ENCODE data around the gene HOXB4. TPM values are rescaled to one million over a fixed set of nuclear protein-coding genes. Genes with fewer than 3 reads are reported as not detected.
A peak's percentile ranks its signal among the peaks of the same experiment; 100 is the strongest.

Gene HOXB4
- total RNA-seq, 1 donor from 2014 or later = 39.2 TPM

DNA sequence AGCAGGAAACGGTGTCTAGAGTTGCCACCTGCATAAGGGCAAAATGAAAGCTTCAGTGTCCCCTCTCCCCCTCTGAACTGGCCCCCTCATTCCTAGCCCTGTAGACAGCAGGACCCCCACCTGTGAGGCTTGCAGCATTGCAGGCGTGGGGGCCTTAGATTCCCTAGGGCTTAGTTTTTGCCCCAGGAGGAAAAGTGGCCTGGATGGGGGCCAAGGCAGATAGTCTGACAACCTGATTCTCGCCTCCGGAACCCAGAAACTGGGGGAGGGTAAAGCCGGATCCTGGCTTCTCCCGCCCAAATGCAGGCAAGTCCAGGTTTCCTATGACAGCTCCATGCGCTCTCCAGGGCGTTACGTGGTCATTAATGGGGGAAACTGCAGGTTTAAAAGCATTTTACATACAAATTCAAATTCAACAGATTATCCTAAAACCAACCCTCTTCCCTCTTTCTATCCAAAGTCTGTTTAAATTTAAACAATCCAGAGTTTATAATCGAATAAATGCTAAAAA is 27.3 kb upstream of the HOXB4 start:
- peaks cover 83% of the 10 kb centered on the region for H3K4me1 Mint-ChIP-seq
- H3K4me3 Mint-ChIP-seq = peak overlapping the region; percentile 90
- DNase-seq (ENCODE audit: low spot score in 2 of 2, unreplicated experiment in 2 of 2) = no peak
- peak overlapping the region; percentile 100 for H3K27ac Mint-ChIP-seq
- H3K9me3 Mint-ChIP-seq = no peaks in the 10 kb centered on the region
- H3K36me3 Mint-ChIP-seq = peaks cover 18% of the 10 kb centered on the region
- TF ChIP-seq, protein P1, sequence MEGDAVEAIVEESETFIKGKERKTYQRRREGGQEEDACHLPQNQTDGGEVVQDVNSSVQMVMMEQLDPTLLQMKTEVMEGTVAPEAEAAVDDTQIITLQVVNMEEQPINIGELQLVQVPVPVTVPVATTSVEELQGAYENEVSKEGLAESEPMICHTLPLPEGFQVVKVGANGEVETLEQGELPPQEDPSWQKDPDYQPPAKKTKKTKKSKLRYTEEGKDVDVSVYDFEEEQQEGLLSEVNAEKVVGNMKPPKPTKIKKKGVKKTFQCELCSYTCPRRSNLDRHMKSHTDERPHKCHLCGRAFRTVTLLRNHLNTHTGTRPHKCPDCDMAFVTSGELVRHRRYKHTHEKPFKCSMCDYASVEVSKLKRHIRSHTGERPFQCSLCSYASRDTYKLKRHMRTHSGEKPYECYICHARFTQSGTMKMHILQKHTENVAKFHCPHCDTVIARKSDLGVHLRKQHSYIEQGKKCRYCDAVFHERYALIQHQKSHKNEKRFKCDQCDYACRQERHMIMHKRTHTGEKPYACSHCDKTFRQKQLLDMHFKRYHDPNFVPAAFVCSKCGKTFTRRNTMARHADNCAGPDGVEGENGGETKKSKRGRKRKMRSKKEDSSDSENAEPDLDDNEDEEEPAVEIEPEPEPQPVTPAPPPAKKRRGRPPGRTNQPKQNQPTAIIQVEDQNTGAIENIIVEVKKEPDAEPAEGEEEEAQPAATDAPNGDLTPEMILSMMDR (IDR thresholded peaks at IDR 0.05; ENCODE audit: unreplicated experiment) = no peak
- no peaks in the 10 kb centered on the region for H3K27me3 Mint-ChIP-seq (ENCODE audit: low read depth)

DNA sequence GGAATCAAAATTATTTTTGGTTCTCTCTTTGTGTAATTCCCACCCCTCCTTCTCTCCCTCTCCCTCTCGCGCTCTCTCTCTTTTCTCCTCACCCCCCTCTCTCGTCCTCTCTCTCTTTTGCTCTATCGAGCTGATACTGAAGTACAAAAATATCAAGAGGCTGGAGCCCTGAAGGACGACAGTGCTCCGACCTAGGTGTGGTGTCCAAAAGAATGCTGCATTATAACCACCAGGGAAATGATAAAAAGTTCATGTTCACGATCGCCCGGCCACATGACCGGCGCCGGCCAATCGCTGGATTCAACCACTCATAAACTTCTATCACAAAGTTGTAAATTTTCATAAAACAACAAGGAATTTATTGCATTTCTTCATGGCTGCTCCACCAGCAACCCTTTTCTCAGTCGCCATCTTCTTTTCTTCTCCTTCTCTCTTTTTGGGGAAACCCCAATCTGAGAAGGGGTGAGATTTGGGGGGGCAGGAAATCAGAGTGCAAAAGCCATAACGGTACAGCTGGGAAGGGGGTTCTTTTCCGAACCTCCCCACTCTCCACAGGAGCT is 26.7 kb upstream of the HOXB4 start, which contains the start of gene HOXB6:
HOXB6 (minus strand) TSS at position 217 of the 560 bp plus-strand sequence. CDS start 6,836 bp downstream, outside the sequence.
- peaks cover 18% of the 10 kb centered on the region for H3K36me3 Mint-ChIP-seq
- H3K27ac Mint-ChIP-seq = peak within 1 kb of the TSS; percentile 100
- H3K4me3 Mint-ChIP-seq = peak within 1 kb of the TSS; percentile 90
- H3K4me1 Mint-ChIP-seq = peaks cover 89% of the 10 kb centered on the region
- DNase-seq (ENCODE audit: low spot score in 2 of 2, unreplicated experiment in 2 of 2) = no peak
- no peaks in the 10 kb centered on the region for H3K27me3 Mint-ChIP-seq (ENCODE audit: low read depth)
- TF ChIP-seq, protein P1 (IDR thresholded peaks at IDR 0.05; ENCODE audit: unreplicated experiment) = no peak
- no peaks in the 10 kb centered on the region for H3K9me3 Mint-ChIP-seq

DNA sequence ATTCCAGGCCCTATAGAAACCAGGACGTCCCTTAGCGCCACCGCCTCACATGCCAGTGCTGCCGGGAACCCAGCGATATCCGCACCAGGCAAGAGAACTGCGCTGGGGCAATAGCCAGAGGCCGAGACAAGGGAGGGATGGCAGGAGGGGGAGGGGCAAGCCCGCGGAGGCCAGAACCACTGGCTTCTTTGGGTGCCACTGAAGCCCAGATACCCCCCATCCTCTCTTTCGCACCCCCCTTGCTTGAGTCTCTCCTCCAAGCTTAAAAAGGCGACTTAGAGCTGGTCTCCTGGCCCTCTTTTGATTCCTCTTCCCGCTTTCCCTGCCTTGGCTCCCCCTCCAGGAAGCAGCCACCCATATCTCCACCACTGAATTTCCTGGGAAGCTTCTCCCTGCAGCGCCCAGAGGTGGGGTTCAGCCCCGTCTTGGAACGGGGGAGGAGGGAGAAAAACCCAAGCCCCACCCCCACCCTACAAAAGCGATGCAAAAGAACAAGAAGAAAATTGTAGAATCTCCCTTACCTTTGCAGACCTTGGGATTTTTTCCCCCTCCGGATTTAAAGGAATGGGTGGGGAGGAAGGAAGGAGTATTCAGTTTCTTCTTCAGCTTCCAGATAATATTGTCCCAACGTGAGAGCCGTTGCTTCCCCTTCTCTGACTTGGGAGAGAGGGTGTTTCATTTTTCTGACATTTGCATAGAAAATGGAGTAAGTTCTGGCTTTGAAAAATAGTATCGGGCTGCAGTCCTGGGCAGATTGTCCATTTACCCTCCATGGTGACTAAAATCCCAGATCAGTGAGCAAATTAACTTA is 26.0 kb upstream of the HOXB4 start:
- DNase-seq (ENCODE audit: low spot score in 2 of 2, unreplicated experiment in 2 of 2) = no peak

DNA sequence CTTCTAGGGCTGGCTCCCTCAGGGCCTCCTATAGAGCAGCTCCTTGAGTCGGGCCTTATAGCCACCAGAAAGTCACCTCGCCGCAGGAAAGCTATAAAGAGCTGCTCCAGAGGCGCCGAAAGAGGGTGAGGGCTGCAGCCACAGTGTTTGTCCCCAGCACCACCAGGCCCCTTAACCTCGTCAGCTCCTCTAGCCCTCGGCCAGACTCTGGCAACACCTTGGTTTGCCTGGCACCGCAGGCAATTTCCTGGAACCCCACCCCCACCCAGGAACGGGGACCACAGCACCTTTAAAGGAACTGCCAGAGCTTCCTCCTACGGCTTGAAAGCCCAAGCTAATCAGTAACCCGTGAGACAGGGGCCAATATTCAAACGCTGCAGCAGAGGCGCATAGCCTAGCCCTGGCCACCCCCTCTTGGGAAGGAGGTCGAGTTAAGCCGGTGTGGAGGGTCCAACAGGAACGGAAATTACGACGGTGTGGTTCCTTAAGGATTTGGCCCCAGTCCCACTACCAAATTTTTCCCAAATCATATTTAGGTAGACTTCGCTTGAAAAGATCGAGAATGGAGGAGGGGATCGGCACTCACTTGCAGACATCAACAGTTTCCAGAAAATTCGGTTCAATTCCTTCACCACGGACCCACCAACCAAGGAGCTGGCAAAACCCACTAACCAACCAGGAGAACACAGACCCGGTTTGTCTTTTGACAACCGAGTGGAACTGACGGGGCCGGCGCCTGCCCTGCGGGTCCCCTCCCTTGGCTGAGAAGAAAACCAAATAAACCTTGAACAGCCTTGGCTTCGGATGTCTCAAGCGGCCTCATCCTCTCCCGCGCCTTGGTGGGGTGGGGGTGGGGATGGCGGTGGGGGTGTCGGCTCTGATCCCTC is 23.6 kb upstream of the HOXB4 start:
- H3K36me3 Mint-ChIP-seq = peaks cover 9% of the 10 kb centered on the region
- peak overlapping the region; percentile 100 for H3K27ac Mint-ChIP-seq

More for the DNA sequence above, 26.0 kb upstream of the HOXB4 start:
- Mint-ChIP-seq H3K4me3 (peak overlapping the region; percentile 90), H3K9me3 (no peaks in the 10 kb centered on the region), H3K27me3 (ENCODE audit: low read depth) (no peaks in the 10 kb centered on the region), H3K36me3 (peaks cover 18% of the 10 kb centered on the region), H3K27ac (peak overlapping the region; percentile 100), H3K4me1 (peaks cover 89% of the 10 kb centered on the region)
- TF ChIP-seq, protein P1 (IDR thresholded peaks at IDR 0.05; ENCODE audit: unreplicated experiment) = no peak

DNA sequence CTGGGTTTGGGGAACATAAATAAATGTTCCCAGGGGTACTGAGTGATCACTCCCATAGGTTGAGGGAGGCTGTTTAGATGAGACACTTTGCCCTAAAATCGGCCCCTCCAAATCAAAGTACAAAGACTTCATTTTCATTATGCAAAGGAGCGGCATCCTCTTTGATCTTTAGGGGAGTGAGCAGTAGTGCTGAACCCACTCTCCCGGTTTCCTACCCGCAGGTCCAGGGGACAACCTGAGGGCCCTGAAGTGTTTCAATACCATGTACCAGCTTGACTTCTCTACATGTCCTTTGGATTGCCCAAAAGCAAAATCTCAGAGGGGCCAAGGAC is 23.0 kb upstream of the HOXB4 start:
- TF ChIP-seq, protein P1 (IDR thresholded peaks at IDR 0.05; ENCODE audit: unreplicated experiment) = no peak
- Mint-ChIP-seq H3K36me3 (peaks cover 7% of the 10 kb centered on the region), H3K4me1 (peaks cover 85% of the 10 kb centered on the region), H3K27ac (peak overlapping the region; percentile 100), H3K27me3 (ENCODE audit: low read depth) (no peaks in the 10 kb centered on the region), H3K4me3 (peak overlapping the region; percentile 90), H3K9me3 (no peaks in the 10 kb centered on the region)
- DNase-seq (ENCODE audit: low spot score in 2 of 2, unreplicated experiment in 2 of 2) = no peak

More for the DNA sequence above, 23.6 kb upstream of the HOXB4 start:
- TF ChIP-seq, protein P1 (IDR thresholded peaks at IDR 0.05; ENCODE audit: unreplicated experiment) = no peak
- no peaks in the 10 kb centered on the region for H3K27me3 Mint-ChIP-seq (ENCODE audit: low read depth)
- H3K4me1 Mint-ChIP-seq = peaks cover 86% of the 10 kb centered on the region
- no peaks in the 10 kb centered on the region for H3K9me3 Mint-ChIP-seq
- DNase-seq (ENCODE audit: low spot score in 2 of 2, unreplicated experiment in 2 of 2) = no peak
- H3K4me3 Mint-ChIP-seq = peak overlapping the region; percentile 90
